Hepatocyte (in vitro differentiated cells): ENCODE data around the gene SHH.

ENCODE experiments used
- CTCF ChIP-seq: fragments of 200-600 bp; sonication (generic); IDR thresholded peaks from 2 replicates; pipeline ENCODE4 v1.5.1; 2016; ENCODE audit warnings: antibody characterized with exemption, mild to moderate bottlenecking; ENCODE audit not compliant: poor library complexity
- EZH2 ChIP-seq: fragments of 200-600 bp; sonication (generic); IDR thresholded peaks from 2 replicates; pipeline ENCODE4 v1.6.1; 2016; ENCODE audit warnings: antibody characterized with exemption, mild to moderate bottlenecking, borderline replicate concordance
- EZH2phosphoT487 ChIP-seq: fragments of 200-600 bp; sonication (generic); IDR thresholded peaks from one replicate; pipeline ENCODE4 v1.6.1; 2018; ENCODE audit warnings: antibody characterized with exemption, mild to moderate bottlenecking, low read depth, moderate library complexity; ENCODE audit not compliant: unreplicated experiment, severe bottlenecking

GRCh38 chr7:155789001-155789725, 23.1 kb downstream of the SHH start:
- TF ChIP-seq CTCF (no peak), EZH2phosphoT487 (no peak), EZH2 (no peak)
